ENCODE results near the gene C12orf76. TPM values are rescaled to one million over a fixed set of nuclear protein-coding genes. Genes with fewer than 3 reads are reported as not detected.

The C12orf76 gene
- total and polyA plus RNA-seq, 10 of the 15 experiments (the other 5 are each of a cell fraction or from before 2014, with no cell fraction given), result 3.6 to 20.4 (median 10.7) TPM

DNA sequence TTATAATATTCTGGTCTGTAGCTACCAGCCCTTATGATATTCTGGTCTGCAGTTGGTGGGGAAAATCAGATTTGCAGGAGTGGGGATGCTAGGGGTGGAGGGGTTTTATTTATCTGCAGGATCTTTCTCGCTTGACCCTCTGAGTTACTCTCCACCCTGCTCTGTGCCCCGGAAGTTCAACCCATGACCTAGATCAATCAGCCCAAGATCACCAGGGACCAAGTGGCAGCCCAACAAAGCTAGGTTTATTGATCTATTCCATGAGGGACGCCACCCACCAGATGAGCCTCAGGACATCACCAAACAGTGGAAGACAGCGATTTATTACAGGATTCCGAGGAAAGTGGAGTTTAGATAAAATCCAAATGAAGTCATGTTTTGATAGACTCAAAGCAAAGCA is 25.8 kb upstream of the C12orf76 start (continued):
- TF ChIP-seq, protein P1, sequence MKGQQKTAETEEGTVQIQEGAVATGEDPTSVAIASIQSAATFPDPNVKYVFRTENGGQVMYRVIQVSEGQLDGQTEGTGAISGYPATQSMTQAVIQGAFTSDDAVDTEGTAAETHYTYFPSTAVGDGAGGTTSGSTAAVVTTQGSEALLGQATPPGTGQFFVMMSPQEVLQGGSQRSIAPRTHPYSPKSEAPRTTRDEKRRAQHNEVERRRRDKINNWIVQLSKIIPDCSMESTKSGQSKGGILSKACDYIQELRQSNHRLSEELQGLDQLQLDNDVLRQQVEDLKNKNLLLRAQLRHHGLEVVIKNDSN (IDR thresholded peaks at IDR 0.05; ENCODE audit: borderline replicate concordance, extremely low read length, insufficient read depth, low read depth, low read length), result no peak
- no peak for TF ChIP-seq ZNF24 (IDR thresholded peaks at IDR 0.05)
- TF ChIP-seq ZBED1 (IDR thresholded peaks at IDR 0.05; ENCODE audit: borderline replicate concordance), result no peak
- TF ChIP-seq EED (IDR thresholded peaks at IDR 0.05; ENCODE audit: low read depth), result no peak
- TF ChIP-seq HCFC1 (IDR thresholded peaks at IDR 0.05; ENCODE audit: low read length), result no peak
- TF ChIP-seq IKZF2 (IDR thresholded peaks at IDR 0.05), result no peak
- no peak for TF ChIP-seq TAF1 (IDR thresholded peaks at IDR 0.05; ENCODE audit: borderline replicate concordance, low read depth, low read length)
- TF ChIP-seq BCLAF1 (IDR thresholded peaks at IDR 0.05), result no peak
- TF ChIP-seq RELA (IDR thresholded peaks at IDR 0.05; ENCODE audit: borderline replicate concordance, partially characterized antibody), result no peak
- TF ChIP-seq MEF2A (IDR thresholded peaks at IDR 0.05; ENCODE audit: insufficient read depth, low read depth, low read length), result no peak
- TF ChIP-seq, protein P2, sequence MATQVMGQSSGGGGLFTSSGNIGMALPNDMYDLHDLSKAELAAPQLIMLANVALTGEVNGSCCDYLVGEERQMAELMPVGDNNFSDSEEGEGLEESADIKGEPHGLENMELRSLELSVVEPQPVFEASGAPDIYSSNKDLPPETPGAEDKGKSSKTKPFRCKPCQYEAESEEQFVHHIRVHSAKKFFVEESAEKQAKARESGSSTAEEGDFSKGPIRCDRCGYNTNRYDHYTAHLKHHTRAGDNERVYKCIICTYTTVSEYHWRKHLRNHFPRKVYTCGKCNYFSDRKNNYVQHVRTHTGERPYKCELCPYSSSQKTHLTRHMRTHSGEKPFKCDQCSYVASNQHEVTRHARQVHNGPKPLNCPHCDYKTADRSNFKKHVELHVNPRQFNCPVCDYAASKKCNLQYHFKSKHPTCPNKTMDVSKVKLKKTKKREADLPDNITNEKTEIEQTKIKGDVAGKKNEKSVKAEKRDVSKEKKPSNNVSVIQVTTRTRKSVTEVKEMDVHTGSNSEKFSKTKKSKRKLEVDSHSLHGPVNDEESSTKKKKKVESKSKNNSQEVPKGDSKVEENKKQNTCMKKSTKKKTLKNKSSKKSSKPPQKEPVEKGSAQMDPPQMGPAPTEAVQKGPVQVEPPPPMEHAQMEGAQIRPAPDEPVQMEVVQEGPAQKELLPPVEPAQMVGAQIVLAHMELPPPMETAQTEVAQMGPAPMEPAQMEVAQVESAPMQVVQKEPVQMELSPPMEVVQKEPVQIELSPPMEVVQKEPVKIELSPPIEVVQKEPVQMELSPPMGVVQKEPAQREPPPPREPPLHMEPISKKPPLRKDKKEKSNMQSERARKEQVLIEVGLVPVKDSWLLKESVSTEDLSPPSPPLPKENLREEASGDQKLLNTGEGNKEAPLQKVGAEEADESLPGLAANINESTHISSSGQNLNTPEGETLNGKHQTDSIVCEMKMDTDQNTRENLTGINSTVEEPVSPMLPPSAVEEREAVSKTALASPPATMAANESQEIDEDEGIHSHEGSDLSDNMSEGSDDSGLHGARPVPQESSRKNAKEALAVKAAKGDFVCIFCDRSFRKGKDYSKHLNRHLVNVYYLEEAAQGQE (IDR thresholded peaks at IDR 0.05; ENCODE audit: low read depth, low read length), result no peak

All from GM12878 (cell line).